MM.1S (cell line): ENCODE results near the gene KCNC3.

ENCODE experiments used
- EZH2phosphoT487 ChIP-seq: fragments of 300-600 bp; sonication (generic); IDR thresholded peaks from 2 replicates; pipeline ENCODE4 v1.6.1; 2018; ENCODE audit warnings: antibody characterized with exemption, low read length
- TF ChIP-seq, protein P1 (sequence below): fragments of 300-600 bp; sonication (generic); IDR thresholded peaks from 2 replicates; pipeline ENCODE4 v1.5.1; 2016; ENCODE audit warnings: antibody characterized with exemption, low read length, mixed read lengths

DNA sequence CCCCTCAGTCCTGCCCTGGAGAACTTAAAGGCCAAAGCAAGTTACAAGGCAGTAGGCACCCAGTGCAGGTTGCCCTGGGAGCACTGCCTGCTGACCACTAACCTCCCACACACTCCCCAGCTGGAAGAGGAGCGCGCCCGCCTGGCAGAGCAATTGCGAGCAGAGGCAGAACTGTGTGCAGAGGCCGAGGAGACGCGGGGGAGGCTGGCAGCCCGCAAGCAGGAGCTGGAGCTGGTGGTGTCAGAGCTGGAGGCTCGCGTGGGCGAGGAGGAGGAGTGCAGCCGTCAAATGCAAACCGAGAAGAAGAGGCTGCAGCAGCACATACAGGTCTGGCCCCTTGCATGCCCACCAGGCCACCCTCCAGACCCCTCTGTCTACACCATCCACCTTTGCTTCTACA lies 61.1 kb downstream of the KCNC3 start:
- TF ChIP-seq, protein P1, sequence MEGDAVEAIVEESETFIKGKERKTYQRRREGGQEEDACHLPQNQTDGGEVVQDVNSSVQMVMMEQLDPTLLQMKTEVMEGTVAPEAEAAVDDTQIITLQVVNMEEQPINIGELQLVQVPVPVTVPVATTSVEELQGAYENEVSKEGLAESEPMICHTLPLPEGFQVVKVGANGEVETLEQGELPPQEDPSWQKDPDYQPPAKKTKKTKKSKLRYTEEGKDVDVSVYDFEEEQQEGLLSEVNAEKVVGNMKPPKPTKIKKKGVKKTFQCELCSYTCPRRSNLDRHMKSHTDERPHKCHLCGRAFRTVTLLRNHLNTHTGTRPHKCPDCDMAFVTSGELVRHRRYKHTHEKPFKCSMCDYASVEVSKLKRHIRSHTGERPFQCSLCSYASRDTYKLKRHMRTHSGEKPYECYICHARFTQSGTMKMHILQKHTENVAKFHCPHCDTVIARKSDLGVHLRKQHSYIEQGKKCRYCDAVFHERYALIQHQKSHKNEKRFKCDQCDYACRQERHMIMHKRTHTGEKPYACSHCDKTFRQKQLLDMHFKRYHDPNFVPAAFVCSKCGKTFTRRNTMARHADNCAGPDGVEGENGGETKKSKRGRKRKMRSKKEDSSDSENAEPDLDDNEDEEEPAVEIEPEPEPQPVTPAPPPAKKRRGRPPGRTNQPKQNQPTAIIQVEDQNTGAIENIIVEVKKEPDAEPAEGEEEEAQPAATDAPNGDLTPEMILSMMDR, result no peak
- no peak for TF ChIP-seq EZH2phosphoT487
